ENCODE measurements around the gene HSPA6.

The HSPA6 gene

DNA sequence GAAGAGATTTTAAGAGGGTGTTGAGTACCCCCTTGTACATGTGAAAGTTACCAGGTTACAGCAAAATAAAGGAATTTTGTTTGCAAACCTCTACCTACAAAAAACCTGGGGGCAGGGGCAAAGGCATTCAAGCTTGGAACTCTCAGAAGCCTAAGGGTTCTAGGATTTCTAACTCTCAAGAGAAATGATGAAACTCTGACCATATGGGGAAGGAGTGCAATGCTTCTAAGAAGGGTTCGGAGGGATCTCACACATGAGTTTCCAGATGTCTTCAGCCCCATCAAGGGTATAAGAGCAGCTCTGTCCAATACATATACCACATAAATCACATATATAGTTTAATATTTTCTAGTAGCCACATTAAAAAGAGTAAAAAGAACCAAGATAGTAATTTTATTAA is 26.4 kb upstream of the HSPA6 start:
- TF ChIP-seq EZH2phosphoT487 (conservative IDR thresholded peaks at IDR 0.05; ENCODE audit: low read length), result no peak
- TF ChIP-seq CTCF (IDR thresholded peaks at IDR 0.05; ENCODE audit: insufficient read depth, low read length, poor library complexity, severe bottlenecking), result no peak
- H3K36me3 ChIP-seq (ENCODE audit: low read length), result no peaks in the 10 kb centered on the region

DNA sequence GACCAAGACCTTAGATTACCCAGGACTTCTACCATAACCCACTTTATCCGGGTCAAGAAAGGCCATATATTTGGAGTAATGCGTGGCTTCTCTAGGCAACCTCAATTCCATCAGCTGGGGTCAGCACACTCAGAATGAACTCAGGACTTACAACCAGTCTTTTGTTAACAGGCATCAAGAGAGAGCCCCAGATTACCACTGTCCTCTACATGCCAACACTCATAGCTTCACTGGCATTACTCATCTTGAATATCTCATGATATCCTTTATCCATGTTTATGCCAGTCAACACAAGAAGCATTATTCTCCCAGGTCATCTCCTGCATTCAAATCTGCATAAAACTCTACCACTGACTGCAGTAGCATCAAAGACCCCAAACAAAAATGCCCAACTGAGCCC is 25.7 kb upstream of the HSPA6 start:
- Histone ChIP-seq H3K79me2 (ENCODE audit: insufficient read depth, low read length) (no peaks in the 10 kb centered on the region), H3K4me2 (ENCODE audit: low read depth, low read length, poor library complexity, severe bottlenecking) (no peak overlapping the region), H3K4me3 (ENCODE audit: insufficient read depth, low read length, poor library complexity, severe bottlenecking) (no peak overlapping the region), H3F3A (ENCODE audit: insufficient read depth) (no peaks in the 10 kb centered on the region), H4K20me1 (ENCODE audit: low read depth, low read length) (no peaks in the 10 kb centered on the region), H3K9me3 (ENCODE audit: insufficient read depth, low read length) (no peaks in the 10 kb centered on the region), H3K27me3 (ENCODE audit: low read length) (no peaks in the 10 kb centered on the region), H3K36me3 (ENCODE audit: low read length) (no peaks in the 10 kb centered on the region), H3K27ac (ENCODE audit: low read depth, low read length) (no peak overlapping the region), H2AFZ (ENCODE audit: low read depth, low read length, severe bottlenecking) (no peak overlapping the region), H3K9me2 (replicated peaks; ENCODE audit: insufficient read depth, low read length) (no peaks in the 10 kb centered on the region), H3K9ac (ENCODE audit: low read length) (no peak overlapping the region)
- TF ChIP-seq CTCF (IDR thresholded peaks at IDR 0.05; ENCODE audit: insufficient read depth, low read length, poor library complexity, severe bottlenecking) (no peak), EZH2phosphoT487 (conservative IDR thresholded peaks at IDR 0.05; ENCODE audit: low read length) (no peak)

More for the DNA sequence above, 26.4 kb upstream of the HSPA6 start:
- H3K9me2 ChIP-seq (replicated peaks; ENCODE audit: insufficient read depth, low read length), result no peaks in the 10 kb centered on the region
- H3K79me2 ChIP-seq (ENCODE audit: insufficient read depth, low read length), result no peaks in the 10 kb centered on the region
- no peaks in the 10 kb centered on the region for H3K9me3 ChIP-seq (ENCODE audit: insufficient read depth, low read length)
- H3K4me2 ChIP-seq (ENCODE audit: low read depth, low read length, poor library complexity, severe bottlenecking), result no peak overlapping the region
- no peak overlapping the region for H3K4me3 ChIP-seq (ENCODE audit: insufficient read depth, low read length, poor library complexity, severe bottlenecking)
- H3K9ac ChIP-seq (ENCODE audit: low read length), result no peak overlapping the region
- no peak overlapping the region for H3K27ac ChIP-seq (ENCODE audit: low read depth, low read length)
- H3K27me3 ChIP-seq (ENCODE audit: low read length), result no peaks in the 10 kb centered on the region
- H3F3A ChIP-seq (ENCODE audit: insufficient read depth), result no peaks in the 10 kb centered on the region
- H4K20me1 ChIP-seq (ENCODE audit: low read depth, low read length), result no peaks in the 10 kb centered on the region
- H2AFZ ChIP-seq (ENCODE audit: low read depth, low read length, severe bottlenecking), result no peak overlapping the region

- Histone ChIP-seq H3K27me3 (ENCODE audit: low read length) (no peaks in the 10 kb centered on the region), H2AFZ (ENCODE audit: low read depth, low read length, severe bottlenecking) (no peak overlapping the region), H3K9ac (ENCODE audit: low read length) (no peak overlapping the region), H3K79me2 (ENCODE audit: insufficient read depth, low read length) (no peaks in the 10 kb centered on the region), H3K9me3 (ENCODE audit: insufficient read depth, low read length) (no peaks in the 10 kb centered on the region), H3K36me3 (ENCODE audit: low read length) (no peaks in the 10 kb centered on the region), H3K9me2 (replicated peaks; ENCODE audit: insufficient read depth, low read length) (no peaks in the 10 kb centered on the region), H3K4me3 (ENCODE audit: insufficient read depth, low read length, poor library complexity, severe bottlenecking) (no peak overlapping the region), H4K20me1 (ENCODE audit: low read depth, low read length) (no peaks in the 10 kb centered on the region), H3F3A (ENCODE audit: insufficient read depth) (no peaks in the 10 kb centered on the region), H3K27ac (ENCODE audit: low read depth, low read length) (no peak overlapping the region), H3K4me2 (ENCODE audit: low read depth, low read length, poor library complexity, severe bottlenecking) (no peak overlapping the region)
- TF ChIP-seq EZH2phosphoT487 (conservative IDR thresholded peaks at IDR 0.05; ENCODE audit: low read length) (no peak), CTCF (IDR thresholded peaks at IDR 0.05; ENCODE audit: insufficient read depth, low read length, poor library complexity, severe bottlenecking) (no peak)
Measured at GRCh38 chr1:161499099-161500039, 25.0 kb upstream of the HSPA6 start.

All from SU-DHL-6 (cell line).